Measurements from ENCODE around the gene MBLAC1.

GRCh38 chr7:100119970-100120732 lies 6.6 kb upstream of the MBLAC1 start:
- TF ChIP-seq CTCF (conservative IDR thresholded peaks at IDR 0.05) (no peak), EZH2 (IDR thresholded peaks at IDR 0.05; ENCODE audit: low read depth) (no peak)
